ENCODE results near the gene PARD3.

The PARD3 gene

DNA sequence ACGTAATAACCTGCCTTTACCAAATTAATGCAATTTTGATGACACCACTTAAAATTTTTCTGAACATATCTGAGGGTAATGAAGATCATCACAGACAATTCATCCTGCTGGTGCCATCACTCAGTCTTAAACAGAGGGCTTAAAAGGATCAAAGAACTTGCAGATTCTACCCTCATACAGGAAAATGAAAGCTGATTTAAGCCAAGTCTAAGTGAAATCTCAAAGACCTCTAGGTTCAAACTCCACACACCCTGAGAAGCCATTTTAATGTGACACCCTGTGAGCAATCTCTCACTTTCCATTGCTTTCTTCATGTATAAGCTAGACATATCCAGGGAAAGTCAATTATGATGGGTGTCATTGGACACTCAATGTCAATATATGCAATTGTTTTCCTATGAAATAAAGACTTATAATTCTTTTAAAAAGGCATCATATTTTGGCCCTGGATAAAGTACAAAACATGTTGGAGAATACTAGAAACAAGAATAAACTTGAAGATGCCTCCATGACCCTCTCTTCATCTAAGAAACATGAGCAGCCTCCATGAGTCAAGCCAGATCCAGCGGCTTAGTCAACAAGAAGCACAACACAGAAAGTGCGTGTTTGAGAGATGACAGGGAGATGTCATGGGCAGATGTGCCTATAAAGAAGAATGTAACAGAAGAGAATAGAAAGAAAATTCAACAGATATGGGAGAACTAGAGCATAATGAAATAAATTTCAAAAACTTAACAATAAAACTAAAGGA lies 291.9 kb downstream of the PARD3 start:
- no peak for DNase-seq

DNA sequence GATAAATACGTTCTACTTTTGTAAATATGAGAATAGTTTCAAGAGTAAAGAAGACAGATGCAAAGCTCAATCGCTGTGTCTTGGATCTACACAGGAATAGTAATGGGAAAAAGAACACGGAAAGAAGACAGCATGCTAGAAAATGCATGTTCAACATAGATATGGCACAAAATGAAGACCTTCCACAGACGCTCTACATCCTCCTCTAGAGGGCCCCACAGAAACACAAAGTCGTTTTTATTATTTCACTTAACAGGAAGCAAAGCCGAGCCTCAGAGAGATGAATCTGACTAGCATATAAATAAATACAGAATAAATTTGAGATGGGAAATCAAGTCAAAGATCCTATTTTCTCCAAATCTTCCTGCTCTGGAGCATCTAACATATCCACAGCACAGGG lies 292.6 kb downstream of the PARD3 start:
- DNase-seq, result peak in 1 of 2 experiments; percentile 39

GRCh38 chr10:34520510-34520909 lies 294.6 kb downstream of the PARD3 start:
- DNase-seq, result no peak

DNA sequence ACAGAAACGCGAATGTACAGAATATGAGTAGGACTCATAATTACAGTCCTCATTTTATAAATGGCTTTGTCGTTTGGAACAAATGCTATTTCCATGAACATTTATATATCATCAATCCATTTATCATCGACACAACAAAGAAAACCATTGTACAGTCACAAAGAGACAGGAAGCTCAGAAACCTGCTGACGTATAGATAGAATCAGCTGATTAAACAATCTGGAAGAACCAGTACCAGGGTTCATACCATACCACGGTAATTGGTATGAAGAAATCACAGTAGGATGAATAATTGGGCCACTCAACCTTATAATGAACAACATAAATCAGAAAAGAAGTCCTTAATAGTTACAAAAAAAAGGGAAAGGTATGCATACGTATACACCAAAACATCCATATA lies 295.0 kb downstream of the PARD3 start:
- no peak for DNase-seq

DNA sequence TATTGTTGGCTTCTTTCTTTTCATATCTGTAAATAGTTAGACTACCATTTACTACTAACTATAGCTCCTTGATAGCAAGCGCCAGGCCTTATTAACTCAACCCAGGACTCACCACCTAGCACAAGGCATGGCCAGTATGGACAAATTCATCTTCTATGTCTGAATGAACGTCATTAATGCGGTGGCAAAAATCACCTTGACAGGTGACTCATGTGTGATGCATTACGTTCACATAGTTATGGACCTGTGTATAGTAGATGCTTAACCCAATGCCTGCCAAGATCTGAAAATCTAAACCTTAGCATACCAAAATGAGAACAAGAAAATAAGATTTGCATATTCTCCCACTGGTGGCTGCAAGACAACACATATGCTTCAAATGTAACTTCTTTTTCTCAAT lies 300.8 kb downstream of the PARD3 start:
- no peak for DNase-seq

DNA sequence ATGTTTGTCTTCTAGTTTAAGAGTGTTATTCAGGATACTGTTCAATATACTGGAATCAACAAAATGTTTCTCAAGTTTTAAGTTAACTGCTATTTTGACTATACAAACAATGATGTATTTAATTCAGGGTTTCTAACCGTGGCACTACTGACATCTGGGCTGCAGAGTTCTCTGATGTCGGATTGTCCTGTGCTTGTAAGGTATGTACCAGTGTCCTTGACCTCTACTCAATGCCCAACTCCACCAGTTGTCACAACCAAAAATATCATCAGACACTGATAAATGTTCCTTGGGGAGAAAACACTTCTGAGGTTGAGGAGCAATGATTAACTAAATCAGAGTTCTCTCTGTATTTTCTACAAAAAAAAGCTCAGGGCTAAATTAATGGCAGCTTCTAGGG lies 301.5 kb downstream of the PARD3 start:
- DNase-seq, result no peak

DNA sequence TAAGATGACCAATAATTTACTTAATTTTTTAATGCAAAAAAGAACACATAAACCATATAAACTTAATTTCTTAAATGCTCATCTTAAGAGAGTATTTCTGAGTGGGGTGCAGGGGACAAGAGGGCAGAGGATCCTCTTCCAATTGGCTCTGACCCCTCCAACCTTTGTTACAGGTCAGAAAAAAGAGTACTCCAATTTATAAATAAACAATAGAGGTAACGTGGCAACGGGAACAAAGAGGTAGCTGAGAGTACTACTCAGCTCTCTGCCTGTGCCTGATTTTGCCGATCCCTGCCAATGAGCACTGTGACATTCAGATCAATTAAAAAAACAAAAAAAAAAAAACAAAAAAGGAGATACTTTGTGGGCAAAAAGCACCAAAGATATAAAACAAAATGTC lies 307.9 kb downstream of the PARD3 start:
- peak; percentile 41 to 58 for DNase-seq

DNA sequence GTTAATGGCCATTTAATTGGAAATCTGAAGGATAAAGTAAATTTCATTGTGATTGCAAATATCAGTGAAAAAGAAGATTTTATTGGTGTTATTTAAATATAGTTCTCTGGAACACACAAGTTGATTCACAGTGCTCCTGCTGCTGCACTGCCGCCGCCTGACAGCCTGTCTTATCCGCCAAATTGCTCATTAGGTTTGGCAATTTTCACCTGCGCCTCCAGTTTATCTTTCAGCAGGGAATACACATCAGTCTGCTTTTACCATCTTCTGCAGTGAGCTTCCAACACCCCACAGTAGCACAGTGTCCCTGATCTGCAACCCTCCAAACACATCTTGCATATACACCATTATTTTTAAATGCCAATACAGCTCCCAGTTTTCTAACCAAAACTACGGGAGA lies 308.3 kb downstream of the PARD3 start:
- no peak for DNase-seq

DNA sequence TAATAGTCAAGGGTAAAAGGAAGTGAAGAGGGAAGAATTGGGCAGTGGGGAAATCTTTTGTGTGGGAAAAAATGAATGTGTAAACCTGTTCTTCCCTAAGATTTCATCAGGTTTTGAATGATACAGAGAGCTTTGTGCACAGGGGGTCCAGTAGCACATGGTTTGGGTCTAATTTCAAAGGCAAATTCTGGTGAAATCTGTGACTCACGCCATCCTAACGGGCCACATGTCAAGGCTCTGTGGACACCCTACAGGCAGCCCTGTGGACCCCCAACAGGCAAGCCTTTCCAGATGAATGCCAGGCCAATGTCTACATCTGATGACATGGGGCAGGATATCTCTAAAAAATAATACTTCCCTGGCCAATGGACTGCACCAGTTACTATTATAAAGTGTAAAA lies 309.8 kb downstream of the PARD3 start:
- DNase-seq, result no peak

GRCh38 chr10:34504534-34504933 lies 310.6 kb downstream of the PARD3 start:
- no peak for DNase-seq

- DNase-seq, result no peak
Measured at GRCh38 chr10:34503704-34504103, 311.4 kb downstream of the PARD3 start.

DNA sequence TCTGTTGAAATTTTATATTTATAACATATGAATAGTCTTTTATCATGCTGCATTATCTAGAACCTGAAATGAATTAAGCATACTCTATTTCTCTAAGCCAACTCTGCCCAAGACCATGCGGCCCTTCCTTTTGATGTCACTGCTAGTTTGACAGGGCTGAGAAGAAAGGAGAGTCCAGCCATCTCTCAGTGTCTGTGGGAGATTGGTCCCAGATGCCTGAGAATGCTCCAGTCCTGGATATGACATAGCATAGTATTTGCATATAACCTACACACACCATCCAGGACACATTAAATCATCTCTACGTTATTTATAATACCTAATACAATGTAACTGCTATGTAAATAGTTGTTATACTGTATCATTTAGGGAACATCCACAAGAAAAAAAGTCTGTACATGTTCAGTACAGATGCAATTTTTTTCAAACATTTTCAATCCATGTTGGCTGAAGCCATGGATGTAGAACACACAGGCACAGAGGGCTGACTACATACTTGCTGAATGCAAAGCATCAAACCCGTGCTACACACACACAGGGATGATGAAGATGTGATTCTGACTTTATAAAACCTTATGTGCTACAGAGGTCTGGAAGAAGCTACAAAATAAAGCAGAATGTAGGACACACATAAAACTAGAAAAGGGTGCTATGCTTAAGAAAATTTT lies 315.4 kb downstream of the PARD3 start:
- DNase-seq, result no peak

DNA sequence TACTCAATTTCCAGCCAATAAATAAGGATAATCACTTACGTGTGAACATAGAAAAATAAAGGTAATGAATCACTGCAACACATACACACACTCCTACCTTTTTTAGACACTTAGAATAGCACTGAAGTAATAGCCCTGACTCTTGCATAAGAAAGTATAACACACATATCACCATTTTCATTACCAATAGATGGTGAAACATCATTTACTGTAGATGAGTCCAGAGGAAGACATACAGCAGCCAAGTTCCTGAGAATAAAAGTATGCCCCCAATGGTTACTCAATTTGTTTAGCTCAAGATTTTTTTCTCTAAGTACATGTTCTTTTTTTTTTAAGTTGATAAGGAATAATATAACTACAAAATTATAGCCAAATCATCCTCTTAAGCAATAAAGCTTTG lies 316.3 kb downstream of the PARD3 start:
- DNase-seq, result no peak

- no peak for DNase-seq
Measured at GRCh38 chr10:34495938-34496337, 319.2 kb downstream of the PARD3 start.

DNA sequence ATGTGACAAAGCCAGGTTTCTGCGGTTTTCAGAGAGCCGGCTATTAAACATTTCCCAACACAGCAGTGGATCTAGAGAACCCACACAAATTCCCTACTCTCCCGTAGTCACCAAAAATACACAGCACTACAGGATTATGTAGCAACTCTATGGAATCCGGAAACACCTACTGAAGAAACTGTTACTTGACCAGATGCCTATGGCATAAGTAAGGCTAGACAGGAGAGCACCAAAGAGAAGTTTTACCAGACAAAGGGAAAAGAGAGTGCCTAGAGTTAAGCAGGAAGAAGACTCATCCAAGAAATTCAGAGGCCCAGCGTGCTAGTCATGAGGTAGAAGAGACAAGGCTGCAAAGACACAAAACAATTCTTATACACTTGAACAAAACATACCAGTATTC lies 321.1 kb downstream of the PARD3 start:
- DNase-seq, result no peak

GRCh38 chr10:34492081-34492480 lies 323.0 kb downstream of the PARD3 start:
- peak; percentile 37 to 49 for DNase-seq

DNA sequence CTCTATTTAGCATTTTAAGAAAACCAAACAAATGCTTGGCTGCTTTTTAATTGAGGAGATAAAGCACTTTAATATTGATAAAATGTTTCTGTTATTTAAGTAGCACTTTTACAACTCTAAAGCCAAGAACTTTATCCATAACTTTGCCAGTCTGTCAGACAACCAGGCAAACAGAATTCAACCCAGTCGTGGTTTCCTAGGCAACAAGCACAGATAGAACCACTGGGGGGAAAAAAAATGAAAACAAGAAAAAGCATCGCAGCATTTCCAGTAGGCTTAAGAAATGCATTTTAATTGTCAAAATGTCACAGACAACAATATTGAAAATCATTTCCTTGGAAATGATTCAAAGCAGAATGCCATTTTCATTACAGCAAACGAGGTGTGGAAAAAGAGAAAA lies 323.4 kb downstream of the PARD3 start:
- DNase-seq, result no peak

- DNase-seq, result no peak
Measured at GRCh38 chr10:34489973-34490745, 324.9 kb downstream of the PARD3 start.

- DNase-seq, result no peak
Measured at GRCh38 chr10:34489411-34489810, 325.7 kb downstream of the PARD3 start.

GRCh38 chr10:34488476-34489130 lies 326.5 kb downstream of the PARD3 start:
- no peak for DNase-seq

DNA sequence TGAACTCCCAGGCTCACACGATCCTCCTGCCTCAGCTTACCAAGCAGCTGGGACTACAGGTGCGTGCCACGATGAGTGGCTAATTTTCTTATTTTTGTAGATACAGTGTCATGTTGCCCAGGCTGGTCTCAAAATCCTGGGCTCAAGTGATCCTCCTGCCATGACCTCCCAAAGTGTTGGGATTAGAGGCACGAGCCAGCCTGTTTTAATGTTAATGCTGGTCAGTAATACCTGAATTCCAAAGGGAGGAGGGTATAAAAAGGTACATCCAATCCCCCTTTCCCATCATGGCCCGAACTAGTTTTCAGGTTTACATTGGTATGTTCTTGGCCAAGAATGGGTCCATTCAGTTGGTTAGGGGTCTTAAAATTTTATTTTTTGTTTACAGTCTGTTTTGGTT lies 329.1 kb downstream of the PARD3 start:
- no peak for DNase-seq

DNA sequence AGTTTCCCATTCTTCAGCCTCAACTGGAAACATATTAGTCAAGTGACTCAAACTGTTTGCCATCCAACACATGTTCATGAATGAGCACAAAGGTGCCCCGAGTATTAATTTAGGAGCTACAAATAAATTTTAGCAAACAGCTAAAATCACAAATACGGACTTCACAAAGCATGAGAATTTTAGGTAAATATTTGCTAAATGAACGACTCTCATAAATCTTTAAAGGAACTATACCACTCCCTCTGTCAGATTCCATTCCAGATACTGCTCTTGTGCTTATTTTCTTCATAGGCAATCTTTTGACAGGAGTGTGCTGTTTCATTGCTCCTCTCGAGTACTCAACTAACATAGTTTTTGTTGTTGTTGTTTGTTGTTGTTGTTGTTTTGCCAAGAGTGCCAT lies 330.9 kb downstream of the PARD3 start:
- no peak for DNase-seq

DNA sequence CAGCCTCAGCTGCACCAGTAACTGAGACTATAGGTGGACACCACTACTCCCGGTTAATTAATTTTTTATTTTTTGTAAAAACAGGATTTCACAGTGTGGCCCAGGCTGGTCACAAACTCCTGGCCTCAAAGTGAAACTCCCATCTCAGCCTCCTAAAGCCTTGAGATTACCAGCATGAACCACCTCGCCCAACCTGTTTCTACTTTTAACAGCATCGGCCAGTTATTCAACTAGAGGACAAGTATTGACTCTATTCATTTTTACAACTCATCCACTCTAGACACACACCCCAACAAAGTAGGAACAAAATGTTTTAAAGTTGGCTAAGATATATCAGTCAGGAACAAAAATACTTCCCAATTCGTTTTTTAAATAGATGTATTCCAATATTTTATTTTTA lies 334.8 kb downstream of the PARD3 start:
- no peak for DNase-seq
